Esophagus squamous epithelium (tissue), 4 donors: ENCODE measurements around the gene P4HTM.
"Not testable (repeated sequence)": the region's sequence is repeated elsewhere in the genome, so short reads cannot be mapped to it uniquely, and the experiment has no call there.

Experiments
- POLR2A ChIP-seq, 4 donors: fragments of 450-650 bp; IDR thresholded peaks; one replicate each; pipeline ENCODE4 v1.6.1; 2017; ENCODE audit warnings: antibody characterized with exemption in 4 of 4, mild to moderate bottlenecking in 4 of 4, moderate library complexity in 3 of 4
- TF ChIP-seq, protein P1 (sequence below), 6 experiments: fragments of 450-650 bp in 4 of 6; fragments of 200-600 bp in 2 of 6; sonication (generic) in 2 of 6; IDR thresholded peaks; one replicate each; pipeline ENCODE4 v1.5.1; 2016 to 2019; ENCODE audit warnings: antibody characterized with exemption in 6 of 6, mild to moderate bottlenecking in 4 of 6, moderate library complexity in 4 of 6

DNA sequence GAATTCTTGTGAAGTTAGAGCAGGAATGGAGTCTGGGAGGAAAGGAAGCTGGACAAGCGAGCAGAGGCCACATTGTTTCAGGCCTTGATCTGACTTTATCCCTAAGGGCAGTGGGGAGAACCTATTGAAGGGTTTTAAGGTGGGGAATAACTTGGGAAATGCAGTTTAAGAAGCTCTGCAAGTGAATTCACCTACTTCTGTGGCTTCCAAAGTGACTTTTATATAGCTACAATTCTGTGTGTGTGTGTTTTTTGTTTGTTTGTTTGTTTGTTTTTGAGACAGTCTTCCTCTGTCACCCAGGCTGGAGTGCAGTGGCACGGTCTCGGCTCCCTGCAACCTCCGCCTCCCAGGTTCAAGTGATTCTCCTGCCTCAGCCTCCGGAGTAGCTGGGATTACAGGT is 18.6 kb downstream of the P4HTM start:
- TF ChIP-seq, protein P1, sequence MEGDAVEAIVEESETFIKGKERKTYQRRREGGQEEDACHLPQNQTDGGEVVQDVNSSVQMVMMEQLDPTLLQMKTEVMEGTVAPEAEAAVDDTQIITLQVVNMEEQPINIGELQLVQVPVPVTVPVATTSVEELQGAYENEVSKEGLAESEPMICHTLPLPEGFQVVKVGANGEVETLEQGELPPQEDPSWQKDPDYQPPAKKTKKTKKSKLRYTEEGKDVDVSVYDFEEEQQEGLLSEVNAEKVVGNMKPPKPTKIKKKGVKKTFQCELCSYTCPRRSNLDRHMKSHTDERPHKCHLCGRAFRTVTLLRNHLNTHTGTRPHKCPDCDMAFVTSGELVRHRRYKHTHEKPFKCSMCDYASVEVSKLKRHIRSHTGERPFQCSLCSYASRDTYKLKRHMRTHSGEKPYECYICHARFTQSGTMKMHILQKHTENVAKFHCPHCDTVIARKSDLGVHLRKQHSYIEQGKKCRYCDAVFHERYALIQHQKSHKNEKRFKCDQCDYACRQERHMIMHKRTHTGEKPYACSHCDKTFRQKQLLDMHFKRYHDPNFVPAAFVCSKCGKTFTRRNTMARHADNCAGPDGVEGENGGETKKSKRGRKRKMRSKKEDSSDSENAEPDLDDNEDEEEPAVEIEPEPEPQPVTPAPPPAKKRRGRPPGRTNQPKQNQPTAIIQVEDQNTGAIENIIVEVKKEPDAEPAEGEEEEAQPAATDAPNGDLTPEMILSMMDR (IDR thresholded peaks at IDR 0.05), result not testable (repeated sequence)
- not testable (repeated sequence) for TF ChIP-seq POLR2A (IDR thresholded peaks at IDR 0.05)
